Measurements from ENCODE around the gene CERS4.
"Not testable (repeated sequence)": the region's sequence is repeated elsewhere in the genome, so short reads cannot be mapped to it uniquely, and the experiment has no call there.

The CERS4 gene

GRCh38 chr19:8269724-8270123 lies 60.6 kb downstream of the CERS4 start:
- DNase-seq, result no peak

GRCh38 chr19:8276508-8276907 lies 67.3 kb downstream of the CERS4 start:
- not testable (repeated sequence) for DNase-seq

- not testable (repeated sequence) for DNase-seq
Observed at GRCh38 chr19:8291337-8291736, 82.2 kb downstream of the CERS4 start.

- DNase-seq, result no peak
Observed at GRCh38 chr19:8302357-8302691, 93.2 kb downstream of the CERS4 start.

GRCh38 chr19:8302734-8303133 lies 93.6 kb downstream of the CERS4 start:
- no peak for DNase-seq

GRCh38 chr19:8304841-8305621 lies 95.9 kb downstream of the CERS4 start:
- DNase-seq, result no peak

- DNase-seq, result no peak
Observed at GRCh38 chr19:8305798-8306197, 96.6 kb downstream of the CERS4 start.

GRCh38 chr19:8306235-8307054 lies 97.3 kb downstream of the CERS4 start:
- DNase-seq, result no peak

- no peak for DNase-seq
Observed at GRCh38 chr19:8307400-8307964, 98.3 kb downstream of the CERS4 start.

GRCh38 chr19:8307965-8308866 lies 99.0 kb downstream of the CERS4 start, which contains the start of gene CD320:
Gene CD320, minus strand, starts transcription at chr19:8308358. Its CDS starts 68 bp downstream, at chr19:8308290.
- DNase-seq, result peak; percentile 77

GRCh38 chr19:8308891-8309291 lies 99.7 kb downstream of the CERS4 start:
- no peak for DNase-seq

GRCh38 chr19:8310342-8311055 lies 101.3 kb downstream of the CERS4 start:
- DNase-seq, result no peak

GRCh38 chr19:8311461-8312260 lies 102.5 kb downstream of the CERS4 start:
- no peak for DNase-seq

Data from NCI-H748 treated with DMSO at 0.1 percent for 48 hours (cell line).